Natural killer cell (primary cell): ENCODE measurements around the gene PLXNA2. TPM values are rescaled to one million over a fixed set of nuclear protein-coding genes. Genes with fewer than 3 reads are reported as not detected.

ENCODE experiments used
- ATAC-seq, 3 donors: fragments of 150-1000 bp in 2 of 3; fragments of 200-7000 bp in 1 of 3; cut with Tn5 transposase; 1 replicate in 1 of 3; 2 replicates in 2 of 3; pipeline ENCODE4 v1.10.0; 2021; ENCODE audit warnings: mild to moderate bottlenecking in 2 of 3, moderate library complexity in 2 of 3
- DNase-seq, 2 donors: peaks; one replicate each; pipeline versions ENCODE4 v3.0.0 to v3.0.0-alpha.2; 2013 to 2021; ENCODE audit warnings: mixed read lengths in 1 of 2
- H3K27ac ChIP-seq: one replicate; pipeline ENCODE4 v1.5.1; 2013; ENCODE audit warnings: mild to moderate bottlenecking, low read length
- H3K27me3 ChIP-seq: one replicate; pipeline ENCODE4 v1.6.1; 2013; ENCODE audit warnings: low read length; ENCODE audit not compliant: control insufficient read depth, insufficient read depth
- H3K36me3 ChIP-seq: one replicate; pipeline ENCODE4 v1.6.1; 2013; ENCODE audit warnings: low read length; ENCODE audit not compliant: control insufficient read depth, insufficient read depth
- H3K4me1 ChIP-seq: one replicate; pipeline ENCODE4 v1.6.1; 2013; ENCODE audit warnings: low read length; ENCODE audit not compliant: control insufficient read depth, insufficient read depth
- H3K4me3 ChIP-seq: one replicate; pipeline ENCODE4 v1.5.1; 2013; ENCODE audit warnings: low read length
- H3K9me3 ChIP-seq: one replicate; pipeline ENCODE4 v1.6.1; 2013; ENCODE audit warnings: low read length; ENCODE audit not compliant: control insufficient read depth, insufficient read depth
- H3K27ac Mint-ChIP-seq, 2 donors: one replicate each; pipeline ENCODE4 v1.8.0; 2022; ENCODE audit warnings: mild to moderate bottlenecking in 2 of 2, mixed read lengths in 2 of 2, moderate library complexity in 1 of 2
- H3K27me3 Mint-ChIP-seq, 2 donors: one replicate each; pipeline ENCODE4 v1.8.0; 2022; ENCODE audit warnings: low read depth in 2 of 2, mixed read lengths in 2 of 2
- H3K36me3 Mint-ChIP-seq: one replicate; pipeline ENCODE4 v1.8.0; 2022; ENCODE audit warnings: mixed read lengths
- H3K4me1 Mint-ChIP-seq, 2 donors: one replicate each; pipeline ENCODE4 v1.8.0; 2022; ENCODE audit warnings: mixed read lengths in 2 of 2
- H3K4me3 Mint-ChIP-seq: one replicate; pipeline ENCODE4 v1.8.0; 2022; ENCODE audit warnings: mild to moderate bottlenecking, moderate library complexity, mixed read lengths
- H3K9me3 Mint-ChIP-seq, 2 donors: one replicate each; pipeline ENCODE4 v1.8.0; 2022; ENCODE audit warnings: mixed read lengths in 2 of 2
- CTCF ChIP-seq: fragments of 200-600 bp; IDR thresholded peaks from one replicate; pipeline ENCODE4 v1.8.0; 2022; ENCODE audit warnings: antibody characterized with exemption
- WGBS: methylation state at CpG from one replicate; pipeline ENCODE4 v1.1.7; 2013; ENCODE audit warnings: missing lambda C conversion rate; ENCODE audit not compliant: insufficient coverage; 5-methylcytosine and 5-hydroxymethylcytosine counted together
- intact Hi-C: fragments of 100-400 bp; cut with micrococcal nuclease; formaldehyde crosslinking; loops from one replicate; pipeline ENCODE4 v1.14.2; 2022
- total RNA-seq, 4 donors: library from RNA; stranded (reverse); fragments of 120-200 nt in 1 of 4; gene quantifications; one replicate each; pipeline versions ENCODE4 v1.2.3 to v1.2.4, GENCODE V29; 2013 to 2022

The PLXNA2 gene
- total RNA-seq, 3 donors from 2014 or later (not counting 1 experiment from before 2014, with no cell fraction given): 2.8 to 8.4 (median 2.8) TPM

DNA sequence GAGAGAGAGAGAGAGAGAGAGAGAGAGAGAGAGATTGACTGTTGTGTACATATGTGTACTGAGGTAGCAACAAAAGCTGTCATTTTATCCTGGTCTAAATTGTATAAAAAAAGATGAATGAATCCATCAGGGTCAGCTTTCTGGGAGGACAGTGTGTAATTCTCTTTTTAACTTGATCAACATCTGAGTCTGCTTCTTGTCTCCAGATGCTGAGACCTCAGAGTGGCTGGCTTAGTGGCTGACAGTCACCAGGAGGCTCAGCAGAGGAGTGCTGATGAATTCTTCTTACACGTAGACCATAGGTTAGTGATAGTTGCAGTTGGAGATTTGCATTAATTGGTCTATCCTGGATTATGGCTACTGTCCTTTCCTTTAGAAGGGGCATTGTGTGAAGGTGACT is 28.5 kb upstream of the PLXNA2 start:
- Mint-ChIP-seq H3K9me3 (no peaks in the 10 kb centered on the region), H3K27me3 (peaks cover 36 to 69% of the 10 kb centered on the region in 2 donors)

GRCh38 chr1:208272311-208272710 is 28.1 kb upstream of the PLXNA2 start:
- H3K4me1 ChIP-seq: no peaks in the 10 kb centered on the region
- Mint-ChIP-seq H3K36me3 (no peaks in the 10 kb centered on the region), H3K4me3 (no peak overlapping the region), H3K4me1 (no peaks in the 10 kb centered on the region), H3K27ac (no peak overlapping the region), H3K27me3 (peaks cover 36 to 65% of the 10 kb centered on the region in 2 donors), H3K9me3 (no peaks in the 10 kb centered on the region)
- no peaks in the 10 kb centered on the region for H3K36me3 ChIP-seq
- TF ChIP-seq CTCF: no peak
- DNase-seq (no peak), ATAC-seq (no peak)
- 100% methylated on average over 1 of the region's 2 CpGs for WGBS
- H3K27ac ChIP-seq: no peak overlapping the region
- no peaks in the 10 kb centered on the region for H3K27me3 ChIP-seq
- intact Hi-C loops: no loop called here
- no peaks in the 10 kb centered on the region for H3K9me3 ChIP-seq
- no peak overlapping the region for H3K4me3 ChIP-seq

More for the DNA sequence above, 28.5 kb upstream of the PLXNA2 start:
- H3K4me1 Mint-ChIP-seq: no peaks in the 10 kb centered on the region
- no peak overlapping the region for H3K4me3 Mint-ChIP-seq
- Histone ChIP-seq H3K36me3 (no peaks in the 10 kb centered on the region), H3K27me3 (no peaks in the 10 kb centered on the region), H3K4me1 (no peaks in the 10 kb centered on the region), H3K27ac (no peak overlapping the region), H3K4me3 (no peak overlapping the region), H3K9me3 (no peaks in the 10 kb centered on the region)
- DNase-seq: no peak
- intact Hi-C loops: no loop called here
- no peak overlapping the region for H3K27ac Mint-ChIP-seq
- H3K36me3 Mint-ChIP-seq: no peaks in the 10 kb centered on the region
- no peak for ATAC-seq
- TF ChIP-seq CTCF: no peak
- WGBS: 95% methylated on average over 1 of the region's 1 CpG

- no peak for DNase-seq
- no peaks in the 10 kb centered on the region for H3K36me3 Mint-ChIP-seq
- WGBS: 84% methylated on average over 3 of the region's 3 CpGs
- H3K27me3 ChIP-seq: no peaks in the 10 kb centered on the region
- no peak overlapping the region for H3K27ac Mint-ChIP-seq
- no peaks in the 10 kb centered on the region for H3K36me3 ChIP-seq
- no peak for TF ChIP-seq CTCF
- H3K27me3 Mint-ChIP-seq: peaks cover 31 to 66% of the 10 kb centered on the region in 2 donors
- H3K9me3 Mint-ChIP-seq: no peaks in the 10 kb centered on the region
- no peaks in the 10 kb centered on the region for H3K4me1 Mint-ChIP-seq
- intact Hi-C loops: no loop called here
- H3K4me3 Mint-ChIP-seq: no peak overlapping the region
- H3K4me1 ChIP-seq: no peaks in the 10 kb centered on the region
- no peak overlapping the region for H3K4me3 ChIP-seq
- no peaks in the 10 kb centered on the region for H3K9me3 ChIP-seq
- no peak overlapping the region for H3K27ac ChIP-seq
- no peak for ATAC-seq
These were observed 27.1 kb upstream of the PLXNA2 start for GRCh38 chr1:208271236-208271635.

DNA sequence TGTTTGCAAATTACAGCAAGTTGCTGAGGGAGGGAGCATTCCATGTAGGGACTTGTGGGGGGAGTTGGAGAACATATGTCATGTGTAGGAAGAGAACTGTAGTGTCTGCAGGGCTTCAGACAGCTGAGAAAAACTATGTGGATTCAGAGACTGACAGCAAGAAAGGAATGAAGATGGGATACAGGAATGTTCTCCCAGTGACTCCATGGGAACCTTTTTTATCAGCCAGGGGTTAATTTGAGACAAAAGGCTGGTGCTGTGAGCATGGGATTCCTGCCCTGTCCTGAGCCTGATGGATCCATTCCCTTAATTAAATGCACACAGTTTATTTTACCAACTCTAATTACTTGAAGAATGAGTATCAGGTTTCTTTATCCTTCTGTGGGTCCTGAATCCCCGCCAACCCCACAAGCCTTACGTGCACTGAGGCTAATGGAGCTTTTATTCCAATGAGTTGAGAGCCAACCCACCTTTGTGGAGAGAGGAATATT is 26.5 kb upstream of the PLXNA2 start:
- WGBS: 90% methylated on average over 2 of the region's 2 CpGs
- no peaks in the 10 kb centered on the region for H3K9me3 Mint-ChIP-seq
- H3K4me1 ChIP-seq: no peaks in the 10 kb centered on the region
- H3K36me3 Mint-ChIP-seq: no peaks in the 10 kb centered on the region
- H3K36me3 ChIP-seq: no peaks in the 10 kb centered on the region
- H3K4me3 Mint-ChIP-seq: no peak overlapping the region
- peaks cover 26 to 60% of the 10 kb centered on the region in 2 donors for H3K27me3 Mint-ChIP-seq
- H3K9me3 ChIP-seq: no peaks in the 10 kb centered on the region
- intact Hi-C loops: no loop called here
- no peak overlapping the region for H3K27ac Mint-ChIP-seq
- no peaks in the 10 kb centered on the region for H3K4me1 Mint-ChIP-seq
- H3K27me3 ChIP-seq: no peaks in the 10 kb centered on the region
- no peak overlapping the region for H3K4me3 ChIP-seq
- no peak for DNase-seq
- ATAC-seq: no peak
- no peak overlapping the region for H3K27ac ChIP-seq
- TF ChIP-seq CTCF: no peak
